KG1 (cell line): ENCODE measurements around the gene PNPLA2.

Experiments
- DNase-seq: peaks from one replicate; lab custom pipeline; 2025; lab: John Stamatoyannopoulos, UW

PNPLA2 gene, protein sequence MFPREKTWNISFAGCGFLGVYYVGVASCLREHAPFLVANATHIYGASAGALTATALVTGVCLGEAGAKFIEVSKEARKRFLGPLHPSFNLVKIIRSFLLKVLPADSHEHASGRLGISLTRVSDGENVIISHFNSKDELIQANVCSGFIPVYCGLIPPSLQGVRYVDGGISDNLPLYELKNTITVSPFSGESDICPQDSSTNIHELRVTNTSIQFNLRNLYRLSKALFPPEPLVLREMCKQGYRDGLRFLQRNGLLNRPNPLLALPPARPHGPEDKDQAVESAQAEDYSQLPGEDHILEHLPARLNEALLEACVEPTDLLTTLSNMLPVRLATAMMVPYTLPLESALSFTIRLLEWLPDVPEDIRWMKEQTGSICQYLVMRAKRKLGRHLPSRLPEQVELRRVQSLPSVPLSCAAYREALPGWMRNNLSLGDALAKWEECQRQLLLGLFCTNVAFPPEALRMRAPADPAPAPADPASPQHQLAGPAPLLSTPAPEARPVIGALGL

DNA sequence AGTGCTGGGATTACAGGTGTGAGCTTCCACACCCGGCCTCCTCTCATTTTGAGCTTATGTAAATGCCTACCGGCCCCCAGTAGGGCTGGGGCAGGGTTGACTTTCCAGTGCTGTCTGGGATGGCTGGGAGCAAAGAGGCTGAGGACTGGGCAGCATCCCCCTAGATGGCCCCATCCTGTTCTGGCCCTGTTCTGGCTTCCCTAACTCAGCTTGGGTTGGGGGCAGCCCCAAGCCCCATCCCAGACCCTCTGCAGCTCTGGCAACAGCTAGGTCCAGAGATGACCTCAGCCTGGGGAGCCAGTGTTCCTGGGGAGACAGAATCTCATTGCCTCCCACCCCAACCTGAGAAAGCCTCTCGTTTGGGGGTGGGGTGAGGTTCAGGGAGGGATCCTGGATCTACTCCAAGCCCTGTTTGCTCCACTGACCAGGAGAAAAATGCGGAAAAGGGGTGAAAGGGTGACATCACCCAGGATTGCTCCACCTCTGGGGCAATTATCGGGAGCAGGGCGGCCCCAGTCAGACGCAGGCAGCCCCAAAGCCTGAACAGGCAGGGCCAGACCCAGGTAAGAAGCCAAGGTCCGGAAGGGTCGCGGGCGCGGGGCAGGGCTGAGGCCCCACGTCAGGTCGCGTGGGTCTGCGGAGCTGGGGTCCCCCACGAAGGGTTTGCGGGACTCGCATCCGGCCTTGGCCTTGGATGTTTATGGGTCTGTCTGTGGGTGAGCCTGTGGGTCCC is at the start of gene PNPLA2:
Gene PNPLA2 (plus strand): TSS at position 519 of the 733 bp plus-strand sequence. CDS start 805 bp downstream, outside the sequence.
- no peak for DNase-seq

DNA sequence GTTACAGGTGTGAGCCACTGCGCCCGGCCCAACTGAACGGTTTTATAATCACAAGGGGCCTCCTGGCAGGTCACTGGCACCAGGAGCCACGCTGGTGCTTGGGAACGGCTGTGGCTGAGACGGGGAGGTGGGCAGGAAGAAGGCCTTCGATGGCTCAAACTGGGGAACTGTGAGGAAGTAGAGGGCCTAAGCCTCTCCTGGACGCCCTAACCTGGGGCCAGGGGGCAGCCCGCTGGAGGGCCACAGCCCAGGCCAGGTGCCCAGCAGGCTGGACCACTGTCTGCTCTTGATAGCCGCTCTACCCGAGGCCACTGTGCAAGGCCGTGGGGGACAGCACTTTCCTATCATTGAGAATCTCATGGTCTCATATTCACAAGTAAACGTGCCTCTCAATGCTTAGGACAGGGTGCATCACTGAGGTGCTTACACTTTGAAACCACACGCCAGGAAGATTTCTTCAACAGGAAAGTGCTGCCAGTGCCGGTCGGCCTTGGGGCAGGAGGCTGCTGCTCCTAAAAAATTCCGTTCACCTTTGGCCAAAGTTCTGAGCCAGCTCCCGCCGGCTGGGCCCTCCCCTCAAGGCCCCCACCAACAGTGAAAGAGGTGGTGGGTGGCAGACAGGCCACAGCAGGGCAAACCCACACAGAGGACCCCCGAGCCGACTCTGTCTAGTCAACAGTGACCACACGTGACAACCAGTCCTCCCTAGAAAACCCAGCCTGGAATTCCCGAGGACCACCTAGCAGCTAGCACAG is 48.6 kb upstream of the PNPLA2 start:
- DNase-seq: no peak

DNA sequence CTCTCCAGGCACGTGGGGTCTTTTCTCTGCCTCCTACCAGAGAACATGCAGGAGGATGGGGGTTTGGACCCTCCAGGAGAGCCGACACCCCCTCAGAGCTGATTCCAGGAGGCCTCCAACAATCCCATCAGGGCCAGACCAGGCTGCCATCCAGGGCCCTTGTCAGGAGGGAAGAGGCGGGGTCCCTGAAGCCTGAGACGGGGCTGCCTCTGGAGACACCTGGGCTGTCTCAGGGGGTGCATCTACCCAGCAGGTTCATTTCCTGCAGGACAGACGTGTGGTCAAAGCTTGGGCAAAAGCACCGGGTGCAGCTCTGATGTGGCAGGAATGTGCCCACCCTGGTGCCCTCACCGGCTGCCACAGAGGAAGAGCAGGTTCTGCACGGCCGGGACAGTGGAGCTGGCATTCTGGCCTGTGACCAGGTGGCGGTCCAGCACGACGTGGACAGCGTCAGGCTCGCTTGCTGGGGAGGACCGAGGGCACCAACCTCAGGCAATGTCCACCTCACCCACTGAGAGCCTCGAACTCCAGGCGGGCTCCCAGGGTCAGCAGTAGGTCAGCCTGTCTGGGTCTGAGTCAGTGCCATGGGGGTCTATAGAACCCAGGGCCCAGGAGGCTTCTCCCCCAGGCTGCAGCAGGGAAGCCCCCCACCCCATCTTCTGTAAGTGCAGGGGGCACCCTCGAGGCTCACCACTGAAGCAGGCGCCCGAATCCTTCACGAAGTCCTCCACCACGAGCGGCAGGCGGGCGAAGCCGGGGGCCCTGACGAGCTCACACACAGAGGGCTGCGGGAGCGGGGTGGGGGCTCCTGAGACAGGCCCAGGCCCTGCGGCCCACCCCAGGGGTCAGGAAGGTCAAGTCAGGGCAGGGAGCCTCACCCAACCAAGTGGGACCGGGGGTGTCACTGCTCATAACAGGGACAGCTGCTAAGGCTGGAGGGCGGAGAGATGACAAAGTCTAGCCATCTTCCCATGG is 47.8 kb upstream of the PNPLA2 start:
- no peak for DNase-seq

DNA sequence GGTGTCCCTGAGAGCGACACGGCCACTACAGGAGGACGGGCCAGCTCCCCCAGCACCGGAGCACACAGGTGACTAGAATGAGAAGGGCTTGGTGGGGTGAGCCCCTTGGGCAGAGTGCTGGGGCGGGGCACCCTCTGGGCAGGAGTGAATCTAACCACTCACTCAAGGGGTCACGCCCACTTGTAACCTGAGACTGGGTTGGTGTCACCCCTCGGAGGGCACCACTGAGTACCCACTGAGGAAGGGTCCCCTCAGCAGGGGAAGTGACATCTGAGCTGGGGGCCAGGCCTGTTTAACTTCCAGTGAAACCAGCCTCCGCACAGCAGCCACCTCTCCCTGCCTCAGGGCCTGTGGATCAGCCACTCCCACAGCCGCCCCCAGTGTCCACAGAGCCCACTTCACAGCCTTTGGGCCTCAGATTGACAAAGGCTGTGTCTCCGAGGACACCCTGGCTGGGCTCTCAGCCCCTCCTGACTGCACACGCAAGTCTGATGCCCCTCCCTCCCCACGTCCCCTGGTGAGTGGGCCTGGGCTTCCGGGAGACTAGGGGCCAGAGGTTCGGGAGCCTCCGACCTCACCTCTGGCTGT is 47.0 kb upstream of the PNPLA2 start:
- DNase-seq: no peak

DNA sequence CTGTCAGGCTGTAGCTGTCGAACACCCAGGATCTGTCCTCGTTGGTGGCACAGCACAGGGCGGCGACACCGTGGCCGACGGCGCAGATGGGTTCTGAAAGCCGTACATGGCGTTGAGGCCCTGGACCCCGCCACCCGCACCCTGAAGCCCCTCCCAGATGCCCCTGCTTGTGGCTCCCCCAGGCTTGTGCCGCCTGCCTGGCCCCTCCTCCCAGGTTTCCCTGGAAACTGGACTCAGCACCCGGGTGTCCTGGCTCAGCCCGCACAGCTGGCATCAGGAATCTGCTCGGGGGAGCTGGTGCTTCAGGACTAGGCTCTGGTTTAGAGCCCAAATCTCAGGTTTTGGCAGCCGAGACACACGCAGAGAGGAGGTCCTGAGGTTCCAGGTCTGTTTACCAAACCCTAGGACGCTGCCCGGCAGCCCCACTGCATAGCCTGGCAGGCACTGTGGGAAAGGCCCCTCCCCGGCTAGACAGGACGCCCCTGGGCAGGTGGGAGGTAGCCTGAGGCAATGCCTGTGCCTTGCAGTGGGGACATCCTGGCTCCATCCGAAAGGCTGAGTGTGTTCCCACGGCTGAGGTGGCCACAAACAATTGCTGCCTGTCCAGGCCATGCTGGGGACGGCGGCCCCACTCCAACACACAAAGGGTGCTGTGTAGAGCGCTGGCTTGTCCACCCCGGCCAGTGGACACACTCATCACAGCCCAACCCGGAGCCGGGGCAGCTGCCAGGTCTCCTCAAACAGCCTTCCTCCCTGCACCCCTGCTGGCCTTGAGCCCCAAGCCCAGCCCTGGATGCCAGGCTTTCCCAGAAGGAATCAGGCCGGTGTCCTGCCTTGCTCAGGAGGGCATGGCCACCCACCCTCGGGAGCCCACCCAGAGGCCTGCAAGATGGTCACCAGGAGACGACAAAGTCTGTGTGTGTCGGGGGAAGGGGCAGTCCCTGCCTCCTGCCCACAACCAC is 46.0 kb upstream of the PNPLA2 start:
- no peak for DNase-seq

DNA sequence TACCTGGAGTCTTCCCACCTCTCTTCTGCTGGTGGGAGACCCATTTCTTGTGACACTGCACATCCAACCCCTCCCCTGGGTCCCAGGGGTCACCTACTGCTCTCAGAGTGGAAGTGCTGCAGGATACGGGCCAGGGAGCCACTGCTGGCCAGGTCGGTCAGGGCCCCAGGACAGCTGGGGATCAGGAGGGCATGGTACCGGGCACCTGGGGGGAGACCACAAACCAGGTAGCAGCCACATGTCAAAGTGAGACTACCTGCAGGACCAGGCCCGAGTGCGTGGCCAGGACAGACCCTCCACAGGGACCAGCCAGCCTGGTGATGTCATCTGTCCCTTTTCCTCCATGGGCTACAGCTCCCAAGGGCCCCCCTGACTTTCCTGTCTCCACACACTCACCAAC is 45.3 kb upstream of the PNPLA2 start:
- DNase-seq: no peak

DNA sequence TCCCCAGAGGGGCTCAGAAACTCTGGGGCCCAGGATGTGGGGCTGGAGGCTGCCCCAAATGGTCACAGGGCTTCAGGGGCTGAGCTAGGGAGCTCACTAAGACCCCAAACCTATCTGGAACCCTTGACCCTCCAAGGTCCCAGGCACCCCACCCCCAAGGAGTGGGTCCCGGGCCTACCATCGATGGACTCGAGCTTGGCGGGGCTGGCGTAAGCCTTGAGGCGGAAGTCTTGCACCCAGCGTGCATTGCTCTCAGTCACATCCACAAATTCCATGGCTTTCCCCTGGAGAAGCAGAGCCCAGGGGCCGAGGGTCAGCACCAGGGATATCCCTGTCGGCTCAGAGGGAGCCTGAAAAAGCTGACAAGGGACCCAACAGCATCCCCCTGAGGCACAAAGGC is 44.9 kb upstream of the PNPLA2 start:
- no peak for DNase-seq

DNA sequence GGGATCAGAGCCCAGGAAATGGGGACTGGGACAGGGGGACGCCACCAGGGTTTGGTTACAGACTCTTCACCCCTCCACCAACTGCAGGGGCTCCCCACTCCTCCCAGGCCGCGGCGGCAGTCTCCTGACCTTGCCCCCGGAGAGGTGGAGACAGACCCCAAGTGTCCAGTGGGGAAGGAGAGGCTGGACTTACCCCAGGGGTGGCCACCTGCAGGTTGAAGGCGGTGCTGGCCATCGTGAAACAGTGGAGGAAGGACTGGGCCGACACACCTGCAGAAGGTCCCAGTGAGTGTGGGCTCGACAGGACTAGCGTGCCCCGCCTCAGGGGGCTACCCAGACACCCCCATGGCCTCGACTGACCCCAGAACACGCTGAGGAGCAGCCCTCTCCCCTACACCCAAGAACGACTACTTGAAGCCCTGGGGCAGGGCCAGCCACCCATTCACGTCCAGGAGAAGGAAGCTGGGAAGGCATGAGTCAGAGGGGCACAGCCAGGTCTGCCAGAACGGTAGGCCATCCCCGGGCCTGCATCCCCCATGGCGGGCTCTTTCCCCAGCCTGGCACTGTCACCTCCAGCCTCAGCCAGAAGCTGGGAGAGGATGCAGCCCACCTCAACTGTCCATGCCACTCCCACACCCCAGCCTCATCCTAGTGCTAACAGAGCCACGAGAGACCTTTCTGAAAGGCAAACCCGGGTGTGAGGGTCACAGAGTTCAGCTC is 43.7 kb upstream of the PNPLA2 start:
- DNase-seq: no peak

DNA sequence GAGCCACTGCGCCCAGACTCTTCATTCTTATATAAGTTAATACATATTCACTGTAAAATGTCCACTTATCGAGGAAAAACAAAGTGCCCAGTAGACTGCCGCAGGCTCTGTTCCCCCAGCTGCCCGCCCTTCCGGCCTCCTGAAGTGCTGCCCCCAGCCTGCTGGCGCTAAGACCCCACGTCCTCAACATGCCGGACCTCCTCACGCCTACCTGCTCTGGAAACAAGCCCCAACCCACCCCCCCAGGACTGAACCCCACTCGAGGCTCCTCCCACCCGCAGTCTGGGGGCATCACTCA is 42.5 kb upstream of the PNPLA2 start:
- DNase-seq: no peak

DNA sequence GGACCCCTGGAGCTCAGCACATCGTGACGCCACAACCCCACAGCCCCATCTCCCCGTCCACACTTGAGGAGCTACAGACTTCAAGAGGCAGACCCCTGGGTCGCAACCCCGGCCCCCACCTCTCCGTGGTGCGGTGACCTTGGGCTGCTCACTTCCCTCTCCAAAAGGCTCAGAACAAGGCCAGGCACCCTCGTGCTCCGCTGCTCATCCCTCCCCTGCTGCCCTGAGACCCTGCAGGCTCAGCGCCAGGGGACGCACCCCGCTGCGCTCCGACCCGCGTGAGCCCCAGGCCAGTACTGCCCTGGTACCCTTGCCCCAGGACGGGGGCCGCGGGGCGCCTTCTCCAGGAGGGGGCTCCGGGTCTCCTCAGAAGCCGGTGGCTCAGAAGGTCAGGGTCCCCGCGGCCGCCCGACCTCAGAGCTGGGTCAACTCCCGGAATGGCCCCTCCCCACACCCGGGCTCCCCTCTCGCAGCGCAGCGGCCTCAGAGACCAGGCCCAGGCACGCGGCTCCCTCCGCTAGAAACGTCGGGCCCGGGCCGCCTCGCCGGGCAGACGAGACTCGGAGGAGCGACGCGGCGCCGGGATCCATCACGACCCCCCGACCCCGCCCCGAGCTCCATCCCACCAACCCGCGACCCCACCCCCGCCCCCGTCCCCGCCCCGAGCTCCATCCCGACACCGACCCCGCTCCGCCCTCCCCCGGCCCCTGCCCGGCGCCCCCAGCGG is 42.0 kb upstream of the PNPLA2 start:
- peak; percentile 23 for DNase-seq

DNA sequence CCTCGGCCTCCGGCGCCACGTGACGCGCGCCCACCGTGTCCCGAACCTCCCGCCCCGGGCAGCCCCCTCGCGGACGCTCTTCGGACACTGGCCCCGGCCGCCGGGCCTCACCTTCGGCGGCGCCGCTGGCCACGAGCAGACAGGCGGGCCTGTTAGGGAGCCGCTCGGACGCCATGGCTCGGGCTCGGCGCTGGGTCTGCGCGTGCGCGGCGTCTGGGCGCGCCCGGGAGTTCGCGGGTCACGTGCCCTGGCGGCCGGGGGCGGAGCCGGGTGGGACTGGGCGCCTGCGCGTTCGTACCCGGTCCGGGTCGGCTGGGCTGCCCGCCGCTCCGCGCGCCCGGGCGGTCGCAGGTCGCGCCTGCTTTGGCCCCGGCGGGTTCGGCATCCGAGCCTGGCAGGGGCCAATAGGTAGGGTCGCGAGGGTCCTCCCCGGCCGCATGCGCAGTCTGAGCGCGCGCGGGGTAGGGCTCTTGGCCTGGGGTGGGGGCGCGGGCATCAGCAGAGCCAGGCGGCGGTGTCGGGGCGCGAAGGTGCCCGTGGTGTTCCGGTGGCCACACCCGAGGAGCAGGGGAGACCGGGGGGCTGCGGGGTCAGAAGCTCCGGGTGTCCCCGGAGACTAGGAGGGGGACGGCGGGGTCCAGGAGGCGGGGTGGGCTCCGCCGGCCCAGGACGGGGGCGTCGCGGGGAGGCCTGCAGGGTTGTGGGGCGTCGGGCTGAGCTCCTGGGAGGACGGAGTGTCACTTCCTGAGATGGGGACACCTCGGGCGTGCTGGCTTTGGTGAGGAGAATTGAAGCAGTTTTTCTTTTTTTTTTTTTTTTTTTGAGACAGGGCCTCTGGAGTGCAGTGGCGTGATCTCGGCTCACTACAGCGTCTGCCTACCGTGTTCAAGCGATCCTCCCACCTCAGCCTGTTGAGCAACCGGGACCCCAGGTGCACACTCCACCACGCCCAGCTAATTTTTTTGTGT is 41.1 kb upstream of the PNPLA2 start, which contains the start of gene GATD1:
Gene GATD1 (minus strand): TSS at position 200 of the 968 bp plus-strand sequence. CDS start 25 bp downstream, at position 175.
- peak; percentile 58 for DNase-seq

DNA sequence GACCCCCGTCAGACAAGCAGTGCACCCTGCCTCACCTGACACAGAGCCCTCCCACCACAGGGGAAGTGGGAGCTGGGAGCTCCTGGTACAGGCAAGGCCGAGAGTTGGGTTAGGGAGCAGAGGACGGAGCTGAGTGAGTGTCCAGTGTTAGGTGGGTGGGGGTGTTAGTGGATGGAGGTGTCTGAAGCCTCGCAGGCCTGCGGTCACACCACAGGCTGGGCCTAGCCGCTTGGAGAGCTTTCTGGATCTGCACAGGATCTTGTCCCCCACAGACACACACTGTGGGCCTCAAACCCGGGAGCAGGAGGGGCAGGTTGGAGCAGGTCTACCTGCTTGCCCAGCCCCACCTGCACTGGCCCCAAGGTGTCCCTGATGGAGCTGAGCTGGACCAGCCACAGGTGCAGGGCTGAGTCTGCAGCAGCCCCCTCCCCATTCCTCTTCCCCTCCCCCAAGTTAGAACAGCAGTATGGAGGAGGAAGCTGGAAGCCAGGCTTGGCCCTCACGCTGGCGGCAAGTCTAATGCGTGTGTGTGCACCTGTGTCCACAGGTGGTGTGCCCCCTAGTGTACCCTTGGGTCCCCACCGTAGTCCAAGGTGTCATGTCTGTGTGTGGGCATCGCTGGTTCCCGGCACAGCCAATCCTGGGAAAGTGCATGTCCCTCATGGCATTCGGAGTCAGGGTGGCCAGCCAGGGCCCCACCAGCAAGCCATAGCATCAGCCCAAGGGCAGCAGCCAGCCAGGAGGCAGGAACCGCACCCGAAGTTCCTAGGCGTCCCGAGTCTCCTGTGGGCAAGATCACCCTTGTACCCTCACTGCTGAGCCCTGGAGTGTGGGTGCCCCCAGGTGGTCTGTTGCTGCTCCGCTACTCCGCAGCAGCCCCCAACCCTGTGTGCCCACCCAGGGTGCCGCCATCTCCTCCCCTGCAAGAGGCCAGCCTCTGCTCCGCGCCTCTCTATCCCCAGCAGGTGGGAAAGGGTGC is 39.4 kb upstream of the PNPLA2 start:
- no peak for DNase-seq

DNA sequence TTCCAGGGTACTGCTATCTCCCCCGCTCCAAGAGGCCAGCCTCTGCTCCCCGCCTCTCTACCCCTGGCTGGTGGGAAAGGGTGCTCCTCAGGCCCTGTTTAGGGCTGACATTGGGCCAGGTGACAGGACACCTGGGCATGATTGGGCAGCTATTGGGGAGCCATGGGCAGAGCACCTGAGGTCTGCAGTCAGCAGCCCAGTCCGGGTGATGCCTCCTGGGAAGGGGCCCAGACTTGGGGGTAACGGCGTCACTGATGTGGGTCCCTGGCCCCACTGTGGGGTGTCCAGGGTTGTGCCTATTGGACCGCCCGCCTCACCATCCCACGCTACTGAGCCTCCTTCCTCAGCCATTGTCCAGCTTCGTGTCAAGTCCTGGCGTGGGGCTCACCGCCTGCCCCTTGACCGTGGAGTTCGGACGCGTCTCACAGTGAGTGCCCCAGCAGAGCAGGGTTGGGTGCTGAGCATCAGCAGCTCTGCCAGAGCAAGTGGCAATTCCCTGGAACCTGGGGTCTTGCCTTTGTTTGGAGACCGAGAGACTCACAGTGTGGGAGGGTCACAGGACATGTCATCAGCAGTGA is 38.7 kb upstream of the PNPLA2 start:
- DNase-seq: no peak

DNA sequence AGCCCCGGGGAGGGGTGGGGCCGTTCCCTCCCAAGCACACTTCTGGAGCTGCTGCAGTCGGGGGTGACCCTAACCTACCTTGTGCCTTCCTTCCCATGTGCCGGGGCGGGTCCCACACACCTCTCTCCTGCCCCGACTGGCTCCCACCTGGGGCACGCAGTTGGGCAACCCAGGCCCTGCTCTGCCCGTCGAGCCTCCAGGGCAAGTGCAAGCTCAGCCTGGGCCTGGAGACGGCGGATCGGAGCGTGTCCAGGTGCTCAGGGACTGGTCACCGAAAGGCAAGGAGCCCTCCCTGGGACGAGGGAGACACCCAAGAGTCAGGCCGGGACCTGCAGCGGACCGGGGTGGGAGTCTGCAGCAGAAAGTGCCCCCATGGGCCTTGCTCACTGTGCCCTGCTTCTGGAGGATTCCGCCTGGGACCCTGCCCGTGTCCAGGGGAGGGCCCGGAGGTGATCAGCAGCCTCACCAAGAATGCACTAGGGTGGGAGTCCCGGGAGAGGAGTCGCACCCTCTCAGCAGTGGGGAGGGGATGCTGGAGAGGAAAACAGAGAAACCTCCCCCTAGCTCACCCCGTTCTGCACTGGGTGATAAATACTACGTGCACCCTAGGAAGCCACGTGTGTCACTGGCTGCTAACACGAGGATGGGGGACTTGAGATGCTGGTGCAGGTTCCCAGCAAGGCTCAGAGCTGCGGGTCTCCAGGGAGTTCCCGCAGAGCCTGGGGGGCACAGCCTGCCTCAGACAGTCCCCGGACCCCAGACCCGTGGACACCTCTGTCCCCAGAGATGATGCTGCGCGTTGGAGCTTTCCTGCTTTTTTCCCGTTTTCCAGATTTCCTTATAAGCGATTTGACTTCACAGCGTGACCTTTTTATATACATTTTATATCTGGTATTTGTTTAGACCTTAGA is 36.2 kb upstream of the PNPLA2 start:
- DNase-seq: no peak
